Lower leg skin (tissue), 3 donors: ENCODE data around the gene SPOCK1.

ENCODE experiments used
- POLR2A ChIP-seq, 2 donors: fragments of 450-650 bp; IDR thresholded peaks; one replicate each; pipeline ENCODE4 v1.6.1; 2016 to 2017; ENCODE audit warnings: antibody characterized with exemption in 2 of 2, mild to moderate bottlenecking in 1 of 2, moderate library complexity in 1 of 2
- TF ChIP-seq, protein P1 (sequence below), 3 donors: fragments of 450-650 bp; IDR thresholded peaks; one replicate each; pipeline ENCODE4 v1.5.1; 2016; ENCODE audit warnings: antibody characterized with exemption in 3 of 3, mild to moderate bottlenecking in 3 of 3, moderate library complexity in 2 of 3

DNA sequence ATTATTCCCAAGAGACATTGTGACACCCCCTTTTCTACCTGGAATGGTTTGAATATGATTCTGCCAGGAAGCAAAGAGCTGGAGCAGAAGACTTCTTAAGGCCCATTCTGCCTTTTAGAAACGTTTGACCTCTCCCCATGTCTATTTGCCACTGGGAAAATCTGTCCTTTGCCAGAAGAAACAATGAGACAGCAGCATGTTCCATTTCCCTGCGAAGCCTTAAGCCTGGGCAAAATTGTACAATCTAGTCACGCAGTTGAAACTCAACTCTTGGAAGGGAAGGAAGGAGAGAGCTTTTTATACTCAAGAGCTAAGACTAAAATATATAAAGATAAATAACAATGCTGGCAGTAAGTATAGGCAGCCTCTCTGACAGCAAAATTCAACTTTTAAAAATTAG is 22.1 kb upstream of the SPOCK1 start:
- TF ChIP-seq, protein P1, sequence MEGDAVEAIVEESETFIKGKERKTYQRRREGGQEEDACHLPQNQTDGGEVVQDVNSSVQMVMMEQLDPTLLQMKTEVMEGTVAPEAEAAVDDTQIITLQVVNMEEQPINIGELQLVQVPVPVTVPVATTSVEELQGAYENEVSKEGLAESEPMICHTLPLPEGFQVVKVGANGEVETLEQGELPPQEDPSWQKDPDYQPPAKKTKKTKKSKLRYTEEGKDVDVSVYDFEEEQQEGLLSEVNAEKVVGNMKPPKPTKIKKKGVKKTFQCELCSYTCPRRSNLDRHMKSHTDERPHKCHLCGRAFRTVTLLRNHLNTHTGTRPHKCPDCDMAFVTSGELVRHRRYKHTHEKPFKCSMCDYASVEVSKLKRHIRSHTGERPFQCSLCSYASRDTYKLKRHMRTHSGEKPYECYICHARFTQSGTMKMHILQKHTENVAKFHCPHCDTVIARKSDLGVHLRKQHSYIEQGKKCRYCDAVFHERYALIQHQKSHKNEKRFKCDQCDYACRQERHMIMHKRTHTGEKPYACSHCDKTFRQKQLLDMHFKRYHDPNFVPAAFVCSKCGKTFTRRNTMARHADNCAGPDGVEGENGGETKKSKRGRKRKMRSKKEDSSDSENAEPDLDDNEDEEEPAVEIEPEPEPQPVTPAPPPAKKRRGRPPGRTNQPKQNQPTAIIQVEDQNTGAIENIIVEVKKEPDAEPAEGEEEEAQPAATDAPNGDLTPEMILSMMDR (IDR thresholded peaks at IDR 0.05): no peak
- no peak for TF ChIP-seq POLR2A (IDR thresholded peaks at IDR 0.05)
